ENCODE results near the gene P3R3URF. TPM values are rescaled to one million over a fixed set of nuclear protein-coding genes. Genes with fewer than 3 reads are reported as not detected.
A peak's percentile ranks its signal among the peaks of the same experiment; 100 is the strongest.

P3R3URF gene
- total and polyA plus RNA-seq, 9 of the 15 experiments (the other 6 are each of a cell fraction or from before 2014, with no cell fraction given): not detected

DNA sequence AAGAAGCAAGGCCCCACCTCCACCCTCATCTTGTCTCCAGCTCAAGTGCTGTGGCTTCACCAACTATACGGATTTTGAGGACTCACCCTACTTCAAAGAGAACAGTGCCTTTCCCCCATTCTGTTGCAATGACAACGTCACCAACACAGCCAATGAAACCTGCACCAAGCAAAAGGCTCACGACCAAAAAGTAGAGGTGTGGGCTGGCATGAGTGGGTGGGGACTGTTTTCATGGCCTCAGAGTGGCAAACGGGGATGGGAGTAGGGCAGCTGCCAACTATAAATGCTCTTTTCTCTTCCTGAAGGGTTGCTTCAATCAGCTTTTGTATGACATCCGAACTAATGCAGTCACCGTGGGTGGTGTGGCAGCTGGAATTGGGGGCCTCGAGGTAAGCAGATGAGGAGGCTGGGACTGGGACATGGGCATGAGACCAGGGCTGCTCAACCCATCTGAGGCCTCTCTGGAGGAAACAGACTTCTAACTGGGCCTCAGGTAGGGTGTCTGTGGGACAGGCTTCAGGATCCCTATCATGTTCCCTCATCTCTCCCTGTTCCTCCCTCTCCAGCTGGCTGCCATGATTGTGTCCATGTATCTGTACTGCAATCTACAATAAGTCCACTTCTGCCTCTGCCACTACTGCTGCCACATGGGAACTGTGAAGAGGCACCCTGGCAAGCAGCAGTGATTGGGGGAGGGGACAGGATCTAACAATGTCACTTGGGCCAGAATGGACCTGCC lies 8.8 kb upstream of the P3R3URF start (continued):
- TF ChIP-seq, protein P1, sequence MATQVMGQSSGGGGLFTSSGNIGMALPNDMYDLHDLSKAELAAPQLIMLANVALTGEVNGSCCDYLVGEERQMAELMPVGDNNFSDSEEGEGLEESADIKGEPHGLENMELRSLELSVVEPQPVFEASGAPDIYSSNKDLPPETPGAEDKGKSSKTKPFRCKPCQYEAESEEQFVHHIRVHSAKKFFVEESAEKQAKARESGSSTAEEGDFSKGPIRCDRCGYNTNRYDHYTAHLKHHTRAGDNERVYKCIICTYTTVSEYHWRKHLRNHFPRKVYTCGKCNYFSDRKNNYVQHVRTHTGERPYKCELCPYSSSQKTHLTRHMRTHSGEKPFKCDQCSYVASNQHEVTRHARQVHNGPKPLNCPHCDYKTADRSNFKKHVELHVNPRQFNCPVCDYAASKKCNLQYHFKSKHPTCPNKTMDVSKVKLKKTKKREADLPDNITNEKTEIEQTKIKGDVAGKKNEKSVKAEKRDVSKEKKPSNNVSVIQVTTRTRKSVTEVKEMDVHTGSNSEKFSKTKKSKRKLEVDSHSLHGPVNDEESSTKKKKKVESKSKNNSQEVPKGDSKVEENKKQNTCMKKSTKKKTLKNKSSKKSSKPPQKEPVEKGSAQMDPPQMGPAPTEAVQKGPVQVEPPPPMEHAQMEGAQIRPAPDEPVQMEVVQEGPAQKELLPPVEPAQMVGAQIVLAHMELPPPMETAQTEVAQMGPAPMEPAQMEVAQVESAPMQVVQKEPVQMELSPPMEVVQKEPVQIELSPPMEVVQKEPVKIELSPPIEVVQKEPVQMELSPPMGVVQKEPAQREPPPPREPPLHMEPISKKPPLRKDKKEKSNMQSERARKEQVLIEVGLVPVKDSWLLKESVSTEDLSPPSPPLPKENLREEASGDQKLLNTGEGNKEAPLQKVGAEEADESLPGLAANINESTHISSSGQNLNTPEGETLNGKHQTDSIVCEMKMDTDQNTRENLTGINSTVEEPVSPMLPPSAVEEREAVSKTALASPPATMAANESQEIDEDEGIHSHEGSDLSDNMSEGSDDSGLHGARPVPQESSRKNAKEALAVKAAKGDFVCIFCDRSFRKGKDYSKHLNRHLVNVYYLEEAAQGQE (IDR thresholded peaks at IDR 0.05; ENCODE audit: borderline replicate concordance): no peak
- TF ChIP-seq, protein P1 (CRISPR knock-in tag; IDR thresholded peaks at IDR 0.05; ENCODE audit: low read depth): no peak
- TF ChIP-seq MED1 (CRISPR knock-in tag; IDR thresholded peaks at IDR 0.05; ENCODE audit: borderline replicate concordance) (no peak), ARID1B (IDR thresholded peaks at IDR 0.05) (peak; percentile 29; the same call in 1 of the 2 replicates), NEUROD1 (IDR thresholded peaks at IDR 0.05; ENCODE audit: borderline replicate concordance, low read depth, low read length, partially characterized antibody) (no peak), CBFA2T3 (IDR thresholded peaks at IDR 0.05) (peak; percentile 33; the same call in 1 of the 2 replicates), ZNF75A (CRISPR knock-in tag; IDR thresholded peaks at IDR 0.05) (peak; percentile 95), TCF3 (CRISPR knock-in tag; IDR thresholded peaks at IDR 0.05) (peak; percentile 34; the same call in 1 of the 2 replicates), KLF6 (CRISPR knock-in tag; IDR thresholded peaks at IDR 0.05; ENCODE audit: borderline replicate concordance) (no peak), KLF16 (IDR thresholded peaks at IDR 0.05) (no peak), U2AF1 (optimal IDR thresholded peaks at IDR 0.05; ENCODE audit: low read depth, low read length) (no peak), SRF (CRISPR knock-in tag; IDR thresholded peaks at IDR 0.05) (no peak)
- TF ChIP-seq, protein P2, sequence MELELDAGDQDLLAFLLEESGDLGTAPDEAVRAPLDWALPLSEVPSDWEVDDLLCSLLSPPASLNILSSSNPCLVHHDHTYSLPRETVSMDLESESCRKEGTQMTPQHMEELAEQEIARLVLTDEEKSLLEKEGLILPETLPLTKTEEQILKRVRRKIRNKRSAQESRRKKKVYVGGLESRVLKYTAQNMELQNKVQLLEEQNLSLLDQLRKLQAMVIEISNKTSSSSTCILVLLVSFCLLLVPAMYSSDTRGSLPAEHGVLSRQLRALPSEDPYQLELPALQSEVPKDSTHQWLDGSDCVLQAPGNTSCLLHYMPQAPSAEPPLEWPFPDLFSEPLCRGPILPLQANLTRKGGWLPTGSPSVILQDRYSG (tag; conservative IDR thresholded peaks at IDR 0.05; ENCODE audit: low read depth): no peak
- TF ChIP-seq, protein P3, sequence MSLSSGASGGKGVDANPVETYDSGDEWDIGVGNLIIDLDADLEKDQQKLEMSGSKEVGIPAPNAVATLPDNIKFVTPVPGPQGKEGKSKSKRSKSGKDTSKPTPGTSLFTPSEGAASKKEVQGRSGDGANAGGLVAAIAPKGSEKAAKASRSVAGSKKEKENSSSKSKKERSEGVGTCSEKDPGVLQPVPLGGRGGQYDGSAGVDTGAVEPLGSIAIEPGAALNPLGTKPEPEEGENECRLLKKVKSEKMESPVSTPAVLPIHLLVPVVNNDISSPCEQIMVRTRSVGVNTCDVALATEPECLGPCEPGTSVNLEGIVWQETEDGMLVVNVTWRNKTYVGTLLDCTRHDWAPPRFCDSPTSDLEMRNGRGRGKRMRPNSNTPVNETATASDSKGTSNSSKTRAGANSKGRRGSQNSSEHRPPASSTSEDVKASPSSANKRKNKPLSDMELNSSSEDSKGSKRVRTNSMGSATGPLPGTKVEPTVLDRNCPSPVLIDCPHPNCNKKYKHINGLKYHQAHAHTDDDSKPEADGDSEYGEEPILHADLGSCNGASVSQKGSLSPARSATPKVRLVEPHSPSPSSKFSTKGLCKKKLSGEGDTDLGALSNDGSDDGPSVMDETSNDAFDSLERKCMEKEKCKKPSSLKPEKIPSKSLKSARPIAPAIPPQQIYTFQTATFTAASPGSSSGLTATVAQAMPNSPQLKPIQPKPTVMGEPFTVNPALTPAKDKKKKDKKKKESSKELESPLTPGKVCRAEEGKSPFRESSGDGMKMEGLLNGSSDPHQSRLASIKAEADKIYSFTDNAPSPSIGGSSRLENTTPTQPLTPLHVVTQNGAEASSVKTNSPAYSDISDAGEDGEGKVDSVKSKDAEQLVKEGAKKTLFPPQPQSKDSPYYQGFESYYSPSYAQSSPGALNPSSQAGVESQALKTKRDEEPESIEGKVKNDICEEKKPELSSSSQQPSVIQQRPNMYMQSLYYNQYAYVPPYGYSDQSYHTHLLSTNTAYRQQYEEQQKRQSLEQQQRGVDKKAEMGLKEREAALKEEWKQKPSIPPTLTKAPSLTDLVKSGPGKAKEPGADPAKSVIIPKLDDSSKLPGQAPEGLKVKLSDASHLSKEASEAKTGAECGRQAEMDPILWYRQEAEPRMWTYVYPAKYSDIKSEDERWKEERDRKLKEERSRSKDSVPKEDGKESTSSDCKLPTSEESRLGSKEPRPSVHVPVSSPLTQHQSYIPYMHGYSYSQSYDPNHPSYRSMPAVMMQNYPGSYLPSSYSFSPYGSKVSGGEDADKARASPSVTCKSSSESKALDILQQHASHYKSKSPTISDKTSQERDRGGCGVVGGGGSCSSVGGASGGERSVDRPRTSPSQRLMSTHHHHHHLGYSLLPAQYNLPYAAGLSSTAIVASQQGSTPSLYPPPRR (CRISPR knock-in tag; IDR thresholded peaks at IDR 0.05; ENCODE audit: borderline replicate concordance): no peak
